T-cell (primary cell): ENCODE measurements around the gene SLC8B1. TPM values are rescaled to one million over a fixed set of nuclear protein-coding genes. Genes with fewer than 3 reads are reported as not detected.

Experiments
- ATAC-seq, 4 experiments: fragments of 200-7000 bp in 3 of 4; fragments of 150-1000 bp in 1 of 4; cut with Tn5 transposase; replicated peaks in 1 of 4; 1 replicate in 3 of 4; 2 replicates in 1 of 4; pipeline ENCODE4 v1.10.0; 2021; ENCODE audit warnings: moderate library complexity in 3 of 4, mild to moderate bottlenecking in 2 of 4, moderate number of reproducible peaks in 1 of 4
- CTCF ChIA-PET, 2 donors: fragments of 300-600 bp; sonication (Branson Sonifier 250); formaldehyde crosslinking; loops; one replicate each; lab custom pipeline; 2022; ENCODE audit warnings: antibody characterized with exemption in 2 of 2; lab: Charles Lee
- POLR2A ChIA-PET, 2 donors: fragments of 300-600 bp; sonication (Branson Sonifier 250); formaldehyde crosslinking; loops; one replicate each; lab custom pipeline; 2022; ENCODE audit warnings: antibody characterized with exemption in 2 of 2; lab: Charles Lee
- DNase-seq, 35 experiments: peaks; one replicate each; pipeline versions ENCODE4 v3.0.0 to v3.0.0-alpha.2; 2013 to 2023
- H3K27ac ChIP-seq: one replicate; pipeline ENCODE4 v1.5.1; 2013; ENCODE audit warnings: low read length
- H3K27me3 ChIP-seq, 2 experiments: replicated peaks in 1 of 2; 1 replicate in 1 of 2; 2 replicates in 1 of 2; pipeline versions ENCODE4 v1.6.1 to v1.7.0; 2013; ENCODE audit warnings: low read length in 1 of 2, mixed read lengths in 1 of 2; ENCODE audit not compliant: control insufficient read depth in 2 of 2, insufficient read depth in 2 of 2; ENCODE audit errors: extremely low read depth in 1 of 2
- H3K36me3 ChIP-seq, 2 donors: 1 replicate in 1 of 2; 2 replicates in 1 of 2; pipeline versions ENCODE4 v1.6.1 to v1.7.0; 2013; ENCODE audit warnings: low read length in 1 of 2; ENCODE audit not compliant: control insufficient read depth in 2 of 2, insufficient read depth in 1 of 2; ENCODE audit errors: extremely low read depth in 1 of 2
- H3K4me1 ChIP-seq, 2 experiments: 1 replicate in 1 of 2; 2 replicates in 1 of 2; pipeline versions ENCODE4 v1.6.1 to v1.7.0; 2013; ENCODE audit warnings: low read length in 2 of 2, mixed read lengths in 1 of 2; ENCODE audit not compliant: insufficient read depth in 2 of 2, control insufficient read depth in 1 of 2; ENCODE audit errors: extremely low read depth in 1 of 2
- H3K4me3 ChIP-seq, 2 donors: 1 replicate in 1 of 2; 2 replicates in 1 of 2; pipeline versions ENCODE4 v1.5.1 to v1.7.0; 2013; ENCODE audit warnings: mild to moderate bottlenecking in 2 of 2, low read length in 1 of 2, moderate library complexity in 1 of 2; ENCODE audit not compliant: control insufficient read depth in 1 of 2; ENCODE audit errors: extremely low read depth in 1 of 2
- H3K9me3 ChIP-seq: 2 replicates; pipeline ENCODE4 v1.7.0; 2013
- H3K27ac Mint-ChIP-seq, 2 donors: one replicate each; pipeline ENCODE4 v1.8.0; 2020 to 2021; ENCODE audit warnings: mild to moderate bottlenecking in 2 of 2, mixed read lengths in 2 of 2
- H3K27me3 Mint-ChIP-seq, 2 donors: one replicate each; pipeline ENCODE4 v1.8.0; 2021 to 2022; ENCODE audit warnings: mixed read lengths in 2 of 2
- H3K36me3 Mint-ChIP-seq: one replicate; pipeline ENCODE4 v1.8.0; 2021; ENCODE audit warnings: mixed read lengths
- H3K4me1 Mint-ChIP-seq, 3 donors: one replicate each; pipeline ENCODE4 v1.8.0; 2020 to 2022; ENCODE audit warnings: mixed read lengths in 3 of 3, mild to moderate bottlenecking in 1 of 3
- H3K4me3 Mint-ChIP-seq, 3 donors: one replicate each; pipeline ENCODE4 v1.8.0; 2020 to 2022; ENCODE audit warnings: mild to moderate bottlenecking in 3 of 3, mixed read lengths in 3 of 3, moderate library complexity in 3 of 3
- H3K9me3 Mint-ChIP-seq, 3 donors: one replicate each; pipeline ENCODE4 v1.8.0; 2020 to 2022; ENCODE audit warnings: mixed read lengths in 3 of 3
- WGBS: methylation state at CpG from one replicate; pipeline ENCODE4 v1.1.5; 2013; ENCODE audit warnings: missing lambda C conversion rate; ENCODE audit not compliant: insufficient coverage; 5-methylcytosine and 5-hydroxymethylcytosine counted together
- total RNA-seq, 35 experiments: library from RNA in 6 of 35; stranded (reverse) in 6 of 35; fragments of 120-200 nt in 1 of 35; gene quantifications; one replicate each; pipeline versions ENCODE4 v1.2.1 to v1.2.4 and lab custom pipeline; 2013 to 2026

The SLC8B1 gene
- total RNA-seq, 5 donors from 2014 or later (not counting 1 experiment from before 2014, with no cell fraction given), result 76.7 to 120 (median 102) TPM

GRCh38 chr12:113273053-113273725, 61.7 kb downstream of the SLC8B1 start:
- WGBS, result 96% methylated on average over 11 of the region's 13 CpGs
- POLR2A ChIA-PET, result no interaction called here

GRCh38 chr12:113271853-113272561, 62.9 kb downstream of the SLC8B1 start:
- ATAC-seq (no peak), DNase-seq (peak in 1 of 35 experiments; percentile 8)
- H3K27ac ChIP-seq, result no peak overlapping the region
- H3K4me1 ChIP-seq, result no peaks in the 10 kb centered on the region
- POLR2A ChIA-PET, result no interaction called here
- no peaks in the 10 kb centered on the region for H3K27me3 ChIP-seq
- no peaks in the 10 kb centered on the region for H3K27me3 Mint-ChIP-seq
- H3K9me3 ChIP-seq, result no peaks in the 10 kb centered on the region
- H3K4me1 Mint-ChIP-seq, result peaks cover 0 to 13% (median 0%) of the 10 kb centered on the region in 3 donors
- no peak overlapping the region for H3K4me3 Mint-ChIP-seq
- H3K36me3 Mint-ChIP-seq, result peaks cover 45% of the 10 kb centered on the region
- no peaks in the 10 kb centered on the region for H3K9me3 Mint-ChIP-seq
- WGBS, result 94% methylated on average over 6 of the region's 12 CpGs
- peaks cover 5 to 59% of the 10 kb centered on the region in 2 donors for H3K36me3 ChIP-seq
- H3K27ac Mint-ChIP-seq, result no peak overlapping the region
- CTCF ChIA-PET, result no interaction called here
- H3K4me3 ChIP-seq, result no peak overlapping the region

More at GRCh38 chr12:113273053-113273725, 61.7 kb downstream of the SLC8B1 start:
- Mint-ChIP-seq H3K27ac (no peak overlapping the region), H3K9me3 (no peaks in the 10 kb centered on the region), H3K4me1 (peaks cover 0 to 10% (median 0%) of the 10 kb centered on the region in 3 donors), H3K36me3 (peaks cover 44% of the 10 kb centered on the region), H3K4me3 (no peak overlapping the region), H3K27me3 (no peaks in the 10 kb centered on the region)
- CTCF ChIA-PET, result no interaction called here
- Histone ChIP-seq H3K27ac (no peak overlapping the region), H3K27me3 (no peaks in the 10 kb centered on the region), H3K36me3 (peaks cover 2 to 63% of the 10 kb centered on the region in 2 donors), H3K4me3 (no peak overlapping the region), H3K9me3 (no peaks in the 10 kb centered on the region), H3K4me1 (no peaks in the 10 kb centered on the region)
- no peak for ATAC-seq
- no peak for DNase-seq

- H3K4me3 ChIP-seq, result no peak overlapping the region
- Mint-ChIP-seq H3K9me3 (no peaks in the 10 kb centered on the region), H3K4me1 (peaks cover 0 to 13% (median 0%) of the 10 kb centered on the region in 3 donors), H3K27ac (no peak overlapping the region), H3K4me3 (no peak overlapping the region), H3K27me3 (no peaks in the 10 kb centered on the region), H3K36me3 (peaks cover 48% of the 10 kb centered on the region)
- POLR2A ChIA-PET, result no interaction called here
- H3K27me3 ChIP-seq, result no peaks in the 10 kb centered on the region
- CTCF ChIA-PET, result no interaction called here
- H3K36me3 ChIP-seq, result peaks cover 8 to 59% of the 10 kb centered on the region in 2 donors
- 98% methylated on average over 8 of the region's 10 CpGs for WGBS
- ATAC-seq, result no peak
- DNase-seq, result no peak
- no peak overlapping the region for H3K27ac ChIP-seq
- no peaks in the 10 kb centered on the region for H3K4me1 ChIP-seq
- H3K9me3 ChIP-seq, result no peaks in the 10 kb centered on the region
Observed at GRCh38 chr12:113271466-113271852, 63.5 kb downstream of the SLC8B1 start.

GRCh38 chr12:113270709-113271009, 64.2 kb downstream of the SLC8B1 start:
- no peaks in the 10 kb centered on the region for H3K4me1 ChIP-seq
- no peak overlapping the region for H3K4me3 Mint-ChIP-seq
- no peak overlapping the region for H3K4me3 ChIP-seq
- no peak overlapping the region for H3K27ac ChIP-seq
- H3K27me3 Mint-ChIP-seq, result no peaks in the 10 kb centered on the region
- no peaks in the 10 kb centered on the region for H3K27me3 ChIP-seq
- 100% methylated on average over 1 of the region's 11 CpGs for WGBS
- H3K36me3 ChIP-seq, result peaks cover 10 to 62% of the 10 kb centered on the region in 2 donors
- no peak for DNase-seq
- POLR2A ChIA-PET, result no interaction called here
- H3K9me3 ChIP-seq, result no peaks in the 10 kb centered on the region
- H3K4me1 Mint-ChIP-seq, result peaks cover 0 to 13% (median 3%) of the 10 kb centered on the region in 3 donors
- no peak overlapping the region for H3K27ac Mint-ChIP-seq
- CTCF ChIA-PET, result no interaction called here
- no peak for ATAC-seq
- H3K36me3 Mint-ChIP-seq, result peaks cover 50% of the 10 kb centered on the region
- H3K9me3 Mint-ChIP-seq, result no peaks in the 10 kb centered on the region

- Mint-ChIP-seq H3K4me1 (peaks cover 0 to 13% (median 4%) of the 10 kb centered on the region in 3 donors), H3K27ac (no peak overlapping the region), H3K27me3 (no peaks in the 10 kb centered on the region), H3K4me3 (no peak overlapping the region), H3K36me3 (peaks cover 45% of the 10 kb centered on the region), H3K9me3 (no peaks in the 10 kb centered on the region)
- Histone ChIP-seq H3K9me3 (no peaks in the 10 kb centered on the region), H3K27ac (no peak overlapping the region), H3K36me3 (peaks cover 10 to 56% of the 10 kb centered on the region in 2 donors), H3K4me1 (no peaks in the 10 kb centered on the region), H3K4me3 (no peak overlapping the region), H3K27me3 (no peaks in the 10 kb centered on the region)
- no peak for DNase-seq
- WGBS, result 93% methylated on average over 12 of the region's 12 CpGs
- ChIA-PET POLR2A (no interaction called here), CTCF (interaction anchor here in 1 of 2 donors (0.5 kb wide), 2 partner anchors 46 to 132 kb away, joined by 4 read pairs; no protein-coding TSS in a partner anchor)
- no peak for ATAC-seq
Observed at GRCh38 chr12:113269257-113269943, 65.5 kb downstream of the SLC8B1 start.

- peaks cover 4% of the 10 kb centered on the region in 2 experiments for H3K4me1 ChIP-seq
- no peaks in the 10 kb centered on the region for H3K9me3 ChIP-seq
- H3K9me3 Mint-ChIP-seq, result no peaks in the 10 kb centered on the region
- H3K36me3 Mint-ChIP-seq, result peaks cover 43% of the 10 kb centered on the region
- DNase-seq, result no peak
- peaks cover 6 to 19% (median 12%) of the 10 kb centered on the region in 3 donors for H3K4me1 Mint-ChIP-seq
- H3K4me3 Mint-ChIP-seq, result no peak overlapping the region
- no peak for ATAC-seq
- CTCF ChIA-PET, result interaction anchor here in 1 of 2 donors (0.5 kb wide), 1 partner anchor 47 kb away, joined by 4 read pairs; no protein-coding TSS in a partner anchor
- WGBS, result 96% methylated on average over 17 of the region's 19 CpGs
- no peak overlapping the region for H3K4me3 ChIP-seq
- H3K27ac ChIP-seq, result no peak overlapping the region
- H3K27ac Mint-ChIP-seq, result no peak overlapping the region
- peaks cover 10 to 52% of the 10 kb centered on the region in 2 donors for H3K36me3 ChIP-seq
- H3K27me3 Mint-ChIP-seq, result no peaks in the 10 kb centered on the region
- H3K27me3 ChIP-seq, result no peaks in the 10 kb centered on the region
- POLR2A ChIA-PET, result no interaction called here
Observed at GRCh38 chr12:113268621-113269020, 66.3 kb downstream of the SLC8B1 start.
